Tibial artery (tissue), 4 donors: ENCODE data around the gene ATP8A1.

Source experiments
- DNase-seq, 2 donors: peaks; one replicate each; pipeline ENCODE4 v3.0.0-alpha.2; 2019
- H3K27ac ChIP-seq, 2 donors: fragments of 200-600 bp; sonication (generic) in 1 of 2; 1 replicate in 1 of 2; 2 replicates in 1 of 2; pipeline ENCODE4 v1.5.1; 2018 to 2019; ENCODE audit warnings: mild to moderate bottlenecking in 1 of 2
- H3K27me3 ChIP-seq, 2 donors: fragments of 200-600 bp; sonication (generic) in 1 of 2; one replicate each; pipeline versions ENCODE4 v1.5.1 to v1.6.0; 2016 to 2019
- H3K36me3 ChIP-seq, 3 donors: fragments of 200-600 bp; sonication (generic) in 2 of 3; one replicate each; pipeline ENCODE4 v1.5.1; 2016 to 2019; ENCODE audit warnings: mild to moderate bottlenecking in 2 of 3
- H3K4me1 ChIP-seq, 4 donors: fragments of 200-600 bp; sonication (generic) in 2 of 4; 1 replicate in 3 of 4; 2 replicates in 1 of 4; pipeline ENCODE4 v1.5.1; 2016 to 2019
- H3K4me3 ChIP-seq, 2 donors: fragments of 200-600 bp; sonication (generic) in 1 of 2; 1 replicate in 1 of 2; 2 replicates in 1 of 2; pipeline ENCODE4 v1.5.1; 2018 to 2019; ENCODE audit warnings: mild to moderate bottlenecking in 2 of 2
- H3K9me3 ChIP-seq, 3 donors: fragments of 200-600 bp; sonication (generic) in 1 of 3; one replicate each; pipeline ENCODE4 v1.5.1; 2016 to 2019
- intact Hi-C: fragments of 100-400 bp; cut with DNase I; formaldehyde crosslinking; loops from one replicate; pipeline ENCODE4 v1.15.0; 2023; ENCODE audit warnings: low total_unique reads
- TF ChIP-seq, protein P1 (sequence below), 2 experiments: fragments of 200-600 bp in 1 of 2; fragments of 450-650 bp in 1 of 2; IDR thresholded peaks; one replicate each; pipeline ENCODE4 v1.5.1; 2017 to 2019; ENCODE audit warnings: antibody characterized with exemption in 2 of 2, mild to moderate bottlenecking in 1 of 2, moderate library complexity in 1 of 2

The ATP8A1 gene

GRCh38 chr4:42578187-42578586 is 78.7 kb downstream of the ATP8A1 start:
- DNase-seq: no peak
- Histone ChIP-seq H3K9me3 (no peaks in the 10 kb centered on the region), H3K27me3 (no peaks in the 10 kb centered on the region), H3K4me1 (no peaks in the 10 kb centered on the region), H3K27ac (no peak overlapping the region), H3K4me3 (no peak overlapping the region), H3K36me3 (peaks cover 0 to 7% (median 4%) of the 10 kb centered on the region in 3 donors)
- intact Hi-C loops: no loop called here
- TF ChIP-seq, protein P1, sequence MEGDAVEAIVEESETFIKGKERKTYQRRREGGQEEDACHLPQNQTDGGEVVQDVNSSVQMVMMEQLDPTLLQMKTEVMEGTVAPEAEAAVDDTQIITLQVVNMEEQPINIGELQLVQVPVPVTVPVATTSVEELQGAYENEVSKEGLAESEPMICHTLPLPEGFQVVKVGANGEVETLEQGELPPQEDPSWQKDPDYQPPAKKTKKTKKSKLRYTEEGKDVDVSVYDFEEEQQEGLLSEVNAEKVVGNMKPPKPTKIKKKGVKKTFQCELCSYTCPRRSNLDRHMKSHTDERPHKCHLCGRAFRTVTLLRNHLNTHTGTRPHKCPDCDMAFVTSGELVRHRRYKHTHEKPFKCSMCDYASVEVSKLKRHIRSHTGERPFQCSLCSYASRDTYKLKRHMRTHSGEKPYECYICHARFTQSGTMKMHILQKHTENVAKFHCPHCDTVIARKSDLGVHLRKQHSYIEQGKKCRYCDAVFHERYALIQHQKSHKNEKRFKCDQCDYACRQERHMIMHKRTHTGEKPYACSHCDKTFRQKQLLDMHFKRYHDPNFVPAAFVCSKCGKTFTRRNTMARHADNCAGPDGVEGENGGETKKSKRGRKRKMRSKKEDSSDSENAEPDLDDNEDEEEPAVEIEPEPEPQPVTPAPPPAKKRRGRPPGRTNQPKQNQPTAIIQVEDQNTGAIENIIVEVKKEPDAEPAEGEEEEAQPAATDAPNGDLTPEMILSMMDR (IDR thresholded peaks at IDR 0.05): no peak

- intact Hi-C loops: no loop called here
These were observed 82.0 kb downstream of the ATP8A1 start for GRCh38 chr4:42574870-42575430.

DNA sequence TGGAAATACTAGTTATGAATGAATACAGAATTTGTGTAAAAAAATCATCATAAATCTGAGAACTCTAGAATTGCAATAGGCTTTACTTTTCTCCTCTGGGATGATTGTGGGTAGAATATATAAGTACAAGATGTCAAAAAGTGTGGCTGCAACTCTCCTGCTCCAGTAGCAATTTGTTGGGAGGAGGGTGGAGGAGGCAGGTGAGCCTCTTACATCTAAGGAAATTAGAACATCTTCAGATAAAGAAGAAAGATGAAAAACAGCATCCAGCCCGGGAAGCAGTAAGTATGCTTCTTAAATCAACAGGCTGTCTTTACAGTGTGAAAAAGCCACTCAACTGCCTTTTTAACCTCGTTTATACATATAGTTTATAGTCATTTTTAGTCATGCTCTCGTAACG is 83.7 kb downstream of the ATP8A1 start:
- TF ChIP-seq, protein P1 (IDR thresholded peaks at IDR 0.05): no peak
- Histone ChIP-seq H3K9me3 (no peaks in the 10 kb centered on the region), H3K36me3 (no peaks in the 10 kb centered on the region), H3K27ac (no peak overlapping the region), H3K27me3 (no peaks in the 10 kb centered on the region), H3K4me1 (peaks cover 0 to 9% (median 7%) of the 10 kb centered on the region in 4 donors), H3K4me3 (no peak overlapping the region)
- intact Hi-C loops: no loop called here
- DNase-seq: no peak

More at GRCh38 chr4:42574870-42575430, 82.0 kb downstream of the ATP8A1 start:
- H3K4me3 ChIP-seq: no peak overlapping the region
- TF ChIP-seq, protein P1 (IDR thresholded peaks at IDR 0.05): no peak
- no peak overlapping the region for H3K27ac ChIP-seq
- H3K27me3 ChIP-seq: no peaks in the 10 kb centered on the region
- DNase-seq: no peak
- H3K9me3 ChIP-seq: no peaks in the 10 kb centered on the region
- H3K36me3 ChIP-seq: no peaks in the 10 kb centered on the region
- H3K4me1 ChIP-seq: peaks cover 0 to 8% (median 7%) of the 10 kb centered on the region in 4 donors

GRCh38 chr4:42570221-42570620 is 86.7 kb downstream of the ATP8A1 start:
- TF ChIP-seq, protein P1 (IDR thresholded peaks at IDR 0.05): no peak
- intact Hi-C loops: no loop called here
- peaks cover 0 to 9% (median 7%) of the 10 kb centered on the region in 4 donors for H3K4me1 ChIP-seq
- H3K9me3 ChIP-seq: no peaks in the 10 kb centered on the region
- no peak overlapping the region for H3K4me3 ChIP-seq
- no peaks in the 10 kb centered on the region for H3K36me3 ChIP-seq
- no peak overlapping the region for H3K27ac ChIP-seq
- H3K27me3 ChIP-seq: no peaks in the 10 kb centered on the region
- DNase-seq: peak; percentile 47 to 69

DNA sequence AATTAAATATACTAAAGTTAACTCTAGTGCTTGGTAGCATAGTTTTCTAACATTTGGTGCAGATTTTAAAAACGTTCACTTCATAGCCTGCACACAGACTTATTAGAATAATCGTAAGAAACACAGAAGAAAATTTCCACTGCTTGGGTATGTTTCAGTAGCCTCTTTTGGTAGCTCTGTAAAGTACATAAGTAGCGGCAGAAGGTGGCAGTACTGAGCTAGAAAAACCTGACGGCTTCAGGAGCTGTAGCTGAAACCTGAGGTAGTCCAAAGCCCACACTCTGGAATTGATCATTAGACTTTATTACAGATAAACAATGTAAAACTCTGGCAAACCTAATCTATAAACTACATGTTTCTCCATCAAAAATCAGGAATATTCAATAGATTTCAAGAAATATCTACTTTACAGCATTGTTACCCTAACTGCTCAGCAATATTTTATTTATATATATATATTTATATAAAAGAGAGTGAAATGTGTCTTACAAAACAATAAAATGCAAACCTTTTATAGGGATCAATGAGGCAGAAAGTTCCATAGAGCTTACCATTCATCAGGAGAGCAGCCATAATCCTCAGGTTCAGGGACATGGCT is 88.2 kb downstream of the ATP8A1 start:
- intact Hi-C loops: loop anchor here (5.0 kb wide), 1 partner anchor 299 kb away; no protein-coding TSS in a partner anchor
- H3K4me1 ChIP-seq: peaks cover 0 to 9% (median 7%) of the 10 kb centered on the region in 4 donors
- TF ChIP-seq, protein P1 (IDR thresholded peaks at IDR 0.05): peak; percentile 67 to 73
- peak in 1 of 2 donors; percentile 57 for DNase-seq
- no peaks in the 10 kb centered on the region for H3K27me3 ChIP-seq
- H3K36me3 ChIP-seq: no peaks in the 10 kb centered on the region
- no peak overlapping the region for H3K27ac ChIP-seq
- no peak overlapping the region for H3K4me3 ChIP-seq
- H3K9me3 ChIP-seq: no peaks in the 10 kb centered on the region
